Measurements from ENCODE around the gene GPD1L.
"Not testable (repeated sequence)": the region's sequence is repeated elsewhere in the genome, so short reads cannot be mapped to it uniquely, and the experiment has no call there.

The GPD1L gene

GRCh38 chr3:32108224-32108623 lies 1.8 kb downstream of the GPD1L start:
- H3K9ac ChIP-seq (ENCODE audit: low read depth, low read length); H3K36me3 ChIP-seq (ENCODE audit: control insufficient read depth, insufficient read depth, low read length); H3K4me3 ChIP-seq (ENCODE audit: low read depth, low read length); H3K9me3 ChIP-seq (ENCODE audit: control insufficient read depth, insufficient read depth, low read length); H3K4me1 ChIP-seq (ENCODE audit: control insufficient read depth, insufficient read depth, low read length): not testable (repeated sequence)
- peaks cover 20% of the 10 kb centered on the region for H3K27me3 ChIP-seq (ENCODE audit: control insufficient read depth, insufficient read depth, low read length)

DNA sequence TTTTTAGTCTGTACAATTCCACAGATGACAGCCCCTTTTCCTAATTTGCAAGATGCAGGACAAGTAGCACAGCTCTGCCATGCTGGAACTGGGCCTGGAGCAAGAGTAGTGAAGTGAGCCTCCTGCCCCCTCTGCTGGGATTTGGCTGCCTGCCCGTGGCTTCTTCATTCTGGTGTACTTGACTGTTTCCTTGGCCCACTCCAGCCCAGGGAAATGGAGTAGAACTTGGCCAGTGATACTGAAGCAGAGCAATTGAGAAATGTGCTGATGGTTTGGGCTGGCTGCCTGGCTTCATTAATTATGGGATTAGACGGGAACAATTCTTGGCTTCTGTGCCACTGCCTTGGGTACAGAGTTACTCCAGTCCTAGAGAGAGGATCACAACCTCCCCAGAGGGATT lies 2.8 kb downstream of the GPD1L start:
- Histone ChIP-seq H3K4me1 (ENCODE audit: control insufficient read depth, insufficient read depth, low read length) (no peaks in the 10 kb centered on the region), H3K9me3 (ENCODE audit: control insufficient read depth, insufficient read depth, low read length) (no peaks in the 10 kb centered on the region), H3K36me3 (ENCODE audit: control insufficient read depth, insufficient read depth, low read length) (no peaks in the 10 kb centered on the region), H3K9ac (ENCODE audit: low read depth, low read length) (no peak overlapping the region), H3K27me3 (ENCODE audit: control insufficient read depth, insufficient read depth, low read length) (peaks cover 20% of the 10 kb centered on the region), H3K4me3 (ENCODE audit: low read depth, low read length) (no peak overlapping the region)

- Histone ChIP-seq H3K36me3 (ENCODE audit: control insufficient read depth, insufficient read depth, low read length) (no peaks in the 10 kb centered on the region), H3K4me1 (ENCODE audit: control insufficient read depth, insufficient read depth, low read length) (no peaks in the 10 kb centered on the region), H3K4me3 (ENCODE audit: low read depth, low read length) (no peak overlapping the region)
These were observed 3.9 kb downstream of the GPD1L start for GRCh38 chr3:32110233-32110760.

GRCh38 chr3:32111560-32111959 lies 5.1 kb downstream of the GPD1L start:
- Histone ChIP-seq H3K36me3 (ENCODE audit: control insufficient read depth, insufficient read depth, low read length) (no peaks in the 10 kb centered on the region), H3K9ac (ENCODE audit: low read depth, low read length) (no peak overlapping the region), H3K9me3 (ENCODE audit: control insufficient read depth, insufficient read depth, low read length) (no peaks in the 10 kb centered on the region), H3K4me1 (ENCODE audit: control insufficient read depth, insufficient read depth, low read length) (no peaks in the 10 kb centered on the region), H3K27me3 (ENCODE audit: control insufficient read depth, insufficient read depth, low read length) (peaks cover 12% of the 10 kb centered on the region), H3K4me3 (ENCODE audit: low read depth, low read length) (no peak overlapping the region)

More at GRCh38 chr3:32110233-32110760, 3.9 kb downstream of the GPD1L start:
- Histone ChIP-seq H3K9me3 (ENCODE audit: control insufficient read depth, insufficient read depth, low read length) (no peaks in the 10 kb centered on the region), H3K27me3 (ENCODE audit: control insufficient read depth, insufficient read depth, low read length) (peaks cover 19% of the 10 kb centered on the region), H3K9ac (ENCODE audit: low read depth, low read length) (no peak overlapping the region)

GRCh38 chr3:32113566-32113965 lies 7.1 kb downstream of the GPD1L start:
- no peaks in the 10 kb centered on the region for H3K9me3 ChIP-seq (ENCODE audit: control insufficient read depth, insufficient read depth, low read length)
- H3K27me3 ChIP-seq (ENCODE audit: control insufficient read depth, insufficient read depth, low read length), result no peaks in the 10 kb centered on the region
- H3K4me1 ChIP-seq (ENCODE audit: control insufficient read depth, insufficient read depth, low read length), result peaks cover 2% of the 10 kb centered on the region
- no peaks in the 10 kb centered on the region for H3K36me3 ChIP-seq (ENCODE audit: control insufficient read depth, insufficient read depth, low read length)
- H3K4me3 ChIP-seq (ENCODE audit: low read depth, low read length), result no peak overlapping the region
- H3K9ac ChIP-seq (ENCODE audit: low read depth, low read length), result no peak overlapping the region

- H3K9me3 ChIP-seq (ENCODE audit: control insufficient read depth, insufficient read depth, low read length), result no peaks in the 10 kb centered on the region
- H3K9ac ChIP-seq (ENCODE audit: low read depth, low read length), result no peak overlapping the region
- no peaks in the 10 kb centered on the region for H3K36me3 ChIP-seq (ENCODE audit: control insufficient read depth, insufficient read depth, low read length)
- no peaks in the 10 kb centered on the region for H3K27me3 ChIP-seq (ENCODE audit: control insufficient read depth, insufficient read depth, low read length)
- peaks cover 2% of the 10 kb centered on the region for H3K4me1 ChIP-seq (ENCODE audit: control insufficient read depth, insufficient read depth, low read length)
- no peak overlapping the region for H3K4me3 ChIP-seq (ENCODE audit: low read depth, low read length)
These were observed 7.6 kb downstream of the GPD1L start for GRCh38 chr3:32113981-32114545.

GRCh38 chr3:32114546-32115386 lies 8.3 kb downstream of the GPD1L start:
- H3K4me1 ChIP-seq (ENCODE audit: control insufficient read depth, insufficient read depth, low read length); H3K9ac ChIP-seq (ENCODE audit: low read depth, low read length); H3K4me3 ChIP-seq (ENCODE audit: low read depth, low read length); H3K27me3 ChIP-seq (ENCODE audit: control insufficient read depth, insufficient read depth, low read length); H3K36me3 ChIP-seq (ENCODE audit: control insufficient read depth, insufficient read depth, low read length); H3K9me3 ChIP-seq (ENCODE audit: control insufficient read depth, insufficient read depth, low read length): not testable (repeated sequence)

GRCh38 chr3:32117320-32117719 lies 10.9 kb downstream of the GPD1L start:
- H3K9me3 ChIP-seq (ENCODE audit: control insufficient read depth, insufficient read depth, low read length), result no peaks in the 10 kb centered on the region
- H3K4me1 ChIP-seq (ENCODE audit: control insufficient read depth, insufficient read depth, low read length), result peaks cover 2% of the 10 kb centered on the region
- no peak overlapping the region for H3K9ac ChIP-seq (ENCODE audit: low read depth, low read length)
- no peaks in the 10 kb centered on the region for H3K27me3 ChIP-seq (ENCODE audit: control insufficient read depth, insufficient read depth, low read length)
- no peak overlapping the region for H3K4me3 ChIP-seq (ENCODE audit: low read depth, low read length)
- no peaks in the 10 kb centered on the region for H3K36me3 ChIP-seq (ENCODE audit: control insufficient read depth, insufficient read depth, low read length)

DNA sequence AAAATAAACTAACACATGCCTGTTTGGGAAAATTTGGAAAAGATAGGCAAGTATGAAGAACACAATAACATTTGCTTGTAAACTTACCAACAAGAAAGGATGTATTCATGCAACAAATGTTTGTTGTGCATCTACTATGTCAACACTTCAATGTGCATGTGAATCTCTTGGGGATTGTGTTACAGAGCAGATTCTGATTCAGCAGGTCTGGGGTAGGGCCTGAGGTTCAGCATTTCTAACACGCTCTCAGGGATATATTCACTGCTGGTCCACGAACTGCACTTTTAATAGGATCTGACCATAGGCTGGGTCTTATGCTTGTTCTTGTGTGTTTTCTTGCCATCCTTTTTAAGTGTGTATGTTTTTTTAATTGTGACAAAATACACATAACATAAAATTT lies 11.8 kb downstream of the GPD1L start:
- no peaks in the 10 kb centered on the region for H3K27me3 ChIP-seq (ENCODE audit: control insufficient read depth, insufficient read depth, low read length)
- H3K4me1 ChIP-seq (ENCODE audit: control insufficient read depth, insufficient read depth, low read length), result peaks cover 2% of the 10 kb centered on the region
- H3K9ac ChIP-seq (ENCODE audit: low read depth, low read length), result no peak overlapping the region
- H3K36me3 ChIP-seq (ENCODE audit: control insufficient read depth, insufficient read depth, low read length), result no peaks in the 10 kb centered on the region
- H3K9me3 ChIP-seq (ENCODE audit: control insufficient read depth, insufficient read depth, low read length), result no peaks in the 10 kb centered on the region
- no peak overlapping the region for H3K4me3 ChIP-seq (ENCODE audit: low read depth, low read length)

DNA sequence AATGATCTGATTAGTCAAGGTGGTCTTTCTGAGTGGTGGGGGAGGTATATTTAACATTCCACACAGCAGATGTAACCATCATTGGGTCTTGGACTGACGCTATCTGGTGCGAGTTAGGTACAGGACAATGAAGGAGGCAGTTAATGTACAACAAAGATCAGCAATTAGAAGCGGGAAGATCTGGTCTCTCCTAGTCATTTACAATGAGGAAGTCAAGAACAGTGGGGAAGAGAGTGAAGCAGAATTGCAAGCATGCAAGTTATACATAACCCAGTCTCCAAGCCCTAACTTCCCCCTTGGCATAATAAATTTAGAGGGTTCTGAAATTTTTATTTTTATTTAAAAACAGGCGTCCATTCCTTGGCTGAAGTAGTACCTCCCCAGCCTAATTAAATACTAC lies 14.1 kb downstream of the GPD1L start:
- Histone ChIP-seq H3K4me3 (ENCODE audit: low read depth, low read length) (no peak overlapping the region), H3K36me3 (ENCODE audit: control insufficient read depth, insufficient read depth, low read length) (no peaks in the 10 kb centered on the region), H3K27me3 (ENCODE audit: control insufficient read depth, insufficient read depth, low read length) (no peaks in the 10 kb centered on the region), H3K4me1 (ENCODE audit: control insufficient read depth, insufficient read depth, low read length) (peaks cover 2% of the 10 kb centered on the region), H3K9ac (ENCODE audit: low read depth, low read length) (no peak overlapping the region), H3K9me3 (ENCODE audit: control insufficient read depth, insufficient read depth, low read length) (no peaks in the 10 kb centered on the region)

DNA sequence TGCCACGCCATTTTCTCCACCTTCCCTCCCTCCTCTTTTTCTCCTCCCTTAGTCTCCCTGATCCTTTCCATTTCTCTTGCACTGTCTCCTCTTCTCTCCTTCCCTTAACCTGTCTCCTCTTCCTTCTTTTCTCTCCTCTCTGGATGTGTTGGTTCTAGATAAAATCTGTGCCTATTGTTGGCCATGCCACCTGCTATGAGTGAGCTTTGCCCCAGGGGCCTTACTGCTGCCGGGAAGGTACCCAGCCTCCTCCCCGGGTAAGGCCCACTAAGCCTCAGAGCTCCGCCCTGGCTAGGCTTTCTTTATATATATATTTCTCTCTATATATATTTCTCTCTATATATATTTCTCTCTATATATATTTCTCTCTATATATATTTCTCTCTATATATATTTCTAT lies 14.7 kb downstream of the GPD1L start:
- no peak overlapping the region for H3K9ac ChIP-seq (ENCODE audit: low read depth, low read length)
- no peaks in the 10 kb centered on the region for H3K9me3 ChIP-seq (ENCODE audit: control insufficient read depth, insufficient read depth, low read length)
- H3K36me3 ChIP-seq (ENCODE audit: control insufficient read depth, insufficient read depth, low read length), result no peaks in the 10 kb centered on the region
- H3K27me3 ChIP-seq (ENCODE audit: control insufficient read depth, insufficient read depth, low read length), result no peaks in the 10 kb centered on the region
- peaks cover 2% of the 10 kb centered on the region for H3K4me1 ChIP-seq (ENCODE audit: control insufficient read depth, insufficient read depth, low read length)
- H3K4me3 ChIP-seq (ENCODE audit: low read depth, low read length), result no peak overlapping the region

DNA sequence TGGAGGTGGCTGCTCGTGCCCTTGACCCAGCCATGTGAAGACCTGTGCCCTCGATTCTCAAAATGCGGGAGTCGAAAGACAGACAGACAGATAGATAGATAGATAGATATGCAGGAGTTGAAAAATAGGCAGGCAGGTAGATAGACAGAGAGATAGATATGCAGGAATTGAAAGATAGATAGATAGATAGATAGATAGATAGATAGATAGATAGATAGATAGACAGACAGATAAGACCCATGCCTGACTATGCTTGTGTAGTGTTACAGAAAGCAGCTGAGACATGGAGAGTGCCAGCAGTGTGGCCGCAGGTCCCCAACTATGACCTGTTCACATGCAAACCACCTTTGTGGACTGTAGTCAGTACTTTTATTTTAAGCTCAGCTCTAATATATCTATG lies 17.2 kb downstream of the GPD1L start:
- no peak overlapping the region for H3K9ac ChIP-seq (ENCODE audit: low read depth, low read length)
- H3K27me3 ChIP-seq (ENCODE audit: control insufficient read depth, insufficient read depth, low read length), result no peaks in the 10 kb centered on the region
- no peaks in the 10 kb centered on the region for H3K4me1 ChIP-seq (ENCODE audit: control insufficient read depth, insufficient read depth, low read length)
- no peaks in the 10 kb centered on the region for H3K9me3 ChIP-seq (ENCODE audit: control insufficient read depth, insufficient read depth, low read length)
- no peak overlapping the region for H3K4me3 ChIP-seq (ENCODE audit: low read depth, low read length)
- no peaks in the 10 kb centered on the region for H3K36me3 ChIP-seq (ENCODE audit: control insufficient read depth, insufficient read depth, low read length)

Measured in iPS-15b (cell line).